HG03103 (cell line): ENCODE data around the gene ELMOD3.
"Not testable (repeated sequence)": the region's sequence is repeated elsewhere in the genome, so short reads cannot be mapped to it uniquely, and the experiment has no call there.

Experiments used
- ATAC-seq: cut with Tn5 transposase; IDR thresholded peaks from one replicate; pipeline ENCODE4 v1.9.1; 2021; ENCODE audit warnings: low read depth; ENCODE audit not compliant: unreplicated experiment

ELMOD3 gene

GRCh38 chr2:85369500-85369899, 14.9 kb downstream of the ELMOD3 start:
- no peak for ATAC-seq

- ATAC-seq, result no peak
Observed at GRCh38 chr2:85371045-85371444, 16.5 kb downstream of the ELMOD3 start.

- ATAC-seq, result no peak
Observed at GRCh38 chr2:85376291-85377065, 21.9 kb downstream of the ELMOD3 start.

DNA sequence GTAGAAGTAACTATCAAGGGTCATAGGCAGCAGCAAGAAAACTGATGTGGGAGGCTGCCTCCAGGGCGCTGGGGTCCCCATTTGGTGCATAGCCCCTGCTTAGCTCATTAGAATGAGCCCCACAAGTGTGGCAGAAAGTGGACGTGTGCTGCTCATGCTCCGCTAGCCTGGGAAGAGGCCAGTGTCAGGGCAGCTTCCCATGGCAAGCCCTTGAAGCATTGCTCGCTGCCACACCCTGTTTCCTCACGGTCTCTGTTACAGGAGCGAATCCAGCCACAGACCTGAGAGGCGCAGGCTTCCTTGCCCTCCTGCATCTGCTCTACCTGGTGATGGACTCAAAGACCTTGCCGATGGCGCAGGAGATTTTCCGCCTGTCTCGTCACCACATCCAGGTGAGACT, 22.5 kb downstream of the ELMOD3 start:
- no peak for ATAC-seq

DNA sequence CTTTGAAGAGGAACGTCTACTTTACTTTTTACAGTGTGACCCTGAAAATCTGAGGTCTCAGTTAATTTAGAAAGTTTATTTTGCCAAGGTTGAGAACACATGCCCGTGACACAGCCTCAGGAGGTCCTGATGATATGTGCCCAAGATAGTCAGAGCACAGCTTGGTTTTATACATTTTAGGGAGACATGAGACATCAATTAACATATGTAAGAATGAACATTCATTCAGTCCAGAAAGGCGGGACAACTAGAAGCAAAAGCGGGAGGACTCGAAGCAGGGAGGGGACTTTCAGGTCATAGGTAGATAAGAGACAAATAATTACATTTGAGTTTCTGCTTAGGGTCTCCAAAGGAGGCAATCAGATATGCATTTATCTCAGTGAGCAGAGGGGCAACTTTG, 23.7 kb downstream of the ELMOD3 start:
- ATAC-seq, result no peak

DNA sequence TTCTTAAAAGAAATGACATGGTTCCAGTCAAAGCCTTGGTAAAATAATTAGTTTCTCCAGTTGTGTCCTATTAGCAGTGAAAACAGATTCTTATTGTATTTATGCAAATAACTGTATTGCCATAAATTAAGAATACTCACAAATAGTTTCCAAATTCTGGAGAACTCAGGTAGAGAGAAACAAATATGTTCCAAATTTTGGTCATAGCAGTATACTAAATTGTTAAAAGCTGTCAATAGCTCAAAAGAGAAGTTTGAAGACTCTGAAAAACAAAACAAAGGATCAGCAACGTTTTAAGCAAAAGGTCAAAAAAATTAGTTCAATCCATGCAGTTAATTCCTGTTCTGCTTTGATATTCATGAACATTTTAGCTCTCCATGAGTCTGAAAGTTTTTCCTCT, 25.5 kb downstream of the ELMOD3 start:
- no peak for ATAC-seq

DNA sequence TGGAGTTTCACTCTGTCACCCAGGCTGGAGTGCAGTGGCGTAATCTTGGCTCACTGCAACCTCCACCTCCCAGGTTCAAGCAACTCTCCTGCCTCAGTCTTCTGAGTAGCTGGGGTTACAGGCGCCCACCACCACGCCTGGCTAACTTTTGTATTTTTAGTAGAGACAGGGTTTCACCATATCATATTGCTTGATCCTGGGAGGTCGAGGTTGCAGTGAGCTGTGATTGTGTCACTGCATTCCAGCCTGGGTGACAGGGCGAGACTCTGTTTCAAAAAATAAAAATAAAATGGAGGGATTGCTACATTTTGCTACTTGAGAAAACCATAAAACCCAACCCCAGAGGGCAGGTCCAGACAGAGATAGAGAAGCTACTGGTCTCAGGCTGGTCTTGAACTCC, 28.6 kb downstream of the ELMOD3 start:
- not testable (repeated sequence) for ATAC-seq

- ATAC-seq, result no peak
Observed at GRCh38 chr2:85383850-85384249, 29.3 kb downstream of the ELMOD3 start.

GRCh38 chr2:85385746-85386145, 31.2 kb downstream of the ELMOD3 start:
- no peak for ATAC-seq

DNA sequence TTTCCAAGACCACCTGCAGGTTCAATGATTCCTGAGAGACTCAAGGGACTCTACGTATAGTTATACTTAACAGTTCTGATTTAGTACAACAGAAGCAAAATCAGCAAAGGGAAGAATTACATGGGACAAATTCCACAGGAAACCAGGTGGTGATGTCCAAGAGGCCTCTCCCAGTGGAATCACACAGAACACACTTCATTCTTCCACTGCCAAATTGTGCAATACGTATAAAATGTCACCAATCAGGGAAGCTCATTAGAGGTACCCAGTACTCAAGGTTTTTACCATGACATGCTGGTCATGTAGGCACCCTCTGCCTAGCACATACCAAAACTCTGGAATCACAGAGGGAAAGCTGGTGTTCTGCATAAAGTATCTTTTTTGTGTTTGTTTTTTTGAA, 33.2 kb downstream of the ELMOD3 start:
- no peak for ATAC-seq

DNA sequence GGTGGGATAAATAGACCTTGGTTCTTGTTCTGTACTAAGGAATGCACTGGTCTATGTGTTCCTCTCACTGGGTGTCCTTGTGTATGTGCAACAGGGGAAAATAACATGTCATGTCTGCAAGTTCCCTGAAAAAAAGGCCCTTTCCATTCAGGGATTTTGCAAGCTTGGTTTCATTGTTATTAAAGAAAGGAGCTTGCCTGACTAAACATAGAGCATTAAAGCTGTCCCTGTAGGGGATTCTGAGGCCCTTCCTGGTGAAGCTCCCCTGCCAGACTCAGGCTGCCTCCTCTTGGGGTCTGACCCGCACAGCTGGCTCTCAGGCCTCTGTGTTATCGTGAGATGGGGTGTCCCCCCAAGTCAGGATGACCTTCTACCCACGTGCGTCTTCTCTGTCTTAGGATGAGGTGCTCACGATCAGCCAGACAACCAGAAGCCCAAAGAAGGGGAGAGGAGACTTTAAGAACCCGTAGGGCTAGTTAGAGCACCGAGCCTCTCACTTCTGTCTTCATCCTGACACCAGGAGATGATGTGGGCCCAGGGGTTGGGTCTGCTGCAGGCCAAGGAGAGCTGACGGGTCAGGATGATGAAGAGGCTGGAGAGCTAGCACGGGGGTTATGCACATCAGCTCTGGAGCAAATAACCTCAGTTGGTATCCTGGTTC, 34.4 kb downstream of the ELMOD3 start:
- ATAC-seq, result no peak

DNA sequence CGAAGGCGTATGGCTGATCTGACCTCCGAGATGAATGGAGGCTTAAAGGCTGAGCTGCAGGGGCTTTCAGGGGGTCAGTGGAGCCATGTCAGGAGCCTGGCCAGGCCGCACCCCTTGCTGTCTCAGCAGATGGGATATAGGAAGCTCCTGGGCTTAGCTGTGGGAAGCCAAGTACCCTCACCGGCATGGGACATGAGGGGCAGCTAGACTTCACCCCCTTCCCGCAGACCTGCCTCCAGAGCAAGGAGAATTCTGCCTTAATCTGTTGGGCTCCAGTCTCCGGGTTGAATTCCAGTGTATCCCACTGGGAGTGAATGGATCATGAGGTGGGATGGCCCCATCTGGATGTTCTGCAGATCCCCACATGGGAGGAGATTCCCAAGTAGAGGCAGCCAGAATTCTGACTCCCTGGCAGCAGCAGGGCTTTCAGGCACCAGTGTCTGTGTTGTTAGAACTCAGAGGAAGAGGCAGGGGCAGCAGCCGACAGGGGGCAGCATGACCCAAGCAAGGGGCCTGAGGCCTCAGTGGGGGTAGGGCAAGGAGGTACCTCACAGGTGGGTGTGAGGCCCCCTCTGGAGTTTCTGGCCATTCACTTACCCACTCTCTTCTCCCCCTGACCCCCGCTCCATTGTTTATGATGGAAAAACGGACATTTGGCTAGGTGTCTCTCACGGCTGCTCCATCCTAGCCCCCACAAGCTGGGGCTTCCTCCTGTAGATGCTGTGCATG, 36.5 kb downstream of the ELMOD3 start:
- ATAC-seq, result no peak

DNA sequence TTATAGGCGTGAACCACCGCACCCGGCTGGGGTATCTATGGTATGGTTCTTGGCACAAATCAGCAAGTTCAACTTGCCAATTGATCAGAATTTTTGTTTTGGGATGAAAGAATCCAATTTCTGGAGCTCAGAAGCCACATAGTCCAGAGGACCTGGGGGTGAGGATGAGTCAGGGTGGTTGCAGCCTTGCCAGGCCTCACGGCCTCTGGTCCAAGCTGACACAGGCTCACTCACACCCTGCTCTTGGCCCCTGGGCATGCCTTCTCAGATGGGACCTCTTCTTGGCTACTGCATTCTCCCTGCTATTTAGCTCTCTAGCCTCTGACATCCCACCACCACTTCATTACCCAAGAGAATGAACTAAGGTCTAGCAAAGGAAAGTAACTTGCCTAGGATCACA, 39.3 kb downstream of the ELMOD3 start:
- no peak for ATAC-seq

- no peak for ATAC-seq
Observed at GRCh38 chr2:85394261-85394681, 39.7 kb downstream of the ELMOD3 start.

DNA sequence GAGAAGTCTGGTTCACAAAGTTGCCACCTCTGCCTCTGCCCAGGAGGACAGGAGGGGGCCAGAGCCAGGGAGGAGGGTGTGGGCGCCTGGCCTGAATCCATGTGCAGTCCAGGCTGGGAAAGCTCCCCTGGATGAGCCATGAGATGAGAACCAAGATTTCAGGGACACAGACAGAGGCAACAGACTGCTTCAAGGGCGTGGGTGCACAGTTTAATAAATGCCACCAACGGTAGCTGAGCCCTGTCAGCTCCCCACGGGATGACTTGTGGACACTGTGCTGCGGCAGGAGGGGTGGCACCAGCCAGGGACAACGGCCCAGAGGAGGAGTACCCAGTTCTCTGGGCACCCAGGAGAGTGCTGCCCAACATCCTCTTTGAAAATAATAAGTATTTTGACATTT, 40.4 kb downstream of the ELMOD3 start:
- no peak for ATAC-seq

DNA sequence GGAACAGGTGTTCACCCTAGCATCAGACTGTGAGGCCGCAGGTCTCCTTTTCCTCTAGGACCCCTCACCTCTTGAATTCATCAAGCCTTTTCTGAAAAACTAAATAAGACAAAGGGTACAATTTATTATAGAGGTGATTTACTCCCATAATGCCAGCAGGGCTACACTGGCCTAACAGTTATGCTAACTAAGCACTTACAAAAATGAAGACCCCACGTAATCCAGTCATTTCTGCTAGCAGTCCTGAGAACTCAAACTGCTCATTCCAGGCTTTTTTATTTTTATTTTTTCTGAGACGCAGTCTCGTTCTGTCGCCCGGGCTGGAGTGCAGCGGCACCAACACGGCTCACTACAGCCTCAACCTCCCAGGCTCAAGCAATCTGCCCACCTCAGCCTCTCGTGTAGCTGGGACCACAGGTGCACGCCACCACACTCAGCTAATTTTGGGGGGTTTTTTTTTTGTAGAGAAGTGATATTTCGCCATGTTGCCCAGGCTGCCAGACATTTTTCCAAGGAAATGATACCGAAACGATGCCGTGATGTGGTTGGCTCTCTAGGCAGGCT, 41.4 kb downstream of the ELMOD3 start:
- ATAC-seq, result no peak

DNA sequence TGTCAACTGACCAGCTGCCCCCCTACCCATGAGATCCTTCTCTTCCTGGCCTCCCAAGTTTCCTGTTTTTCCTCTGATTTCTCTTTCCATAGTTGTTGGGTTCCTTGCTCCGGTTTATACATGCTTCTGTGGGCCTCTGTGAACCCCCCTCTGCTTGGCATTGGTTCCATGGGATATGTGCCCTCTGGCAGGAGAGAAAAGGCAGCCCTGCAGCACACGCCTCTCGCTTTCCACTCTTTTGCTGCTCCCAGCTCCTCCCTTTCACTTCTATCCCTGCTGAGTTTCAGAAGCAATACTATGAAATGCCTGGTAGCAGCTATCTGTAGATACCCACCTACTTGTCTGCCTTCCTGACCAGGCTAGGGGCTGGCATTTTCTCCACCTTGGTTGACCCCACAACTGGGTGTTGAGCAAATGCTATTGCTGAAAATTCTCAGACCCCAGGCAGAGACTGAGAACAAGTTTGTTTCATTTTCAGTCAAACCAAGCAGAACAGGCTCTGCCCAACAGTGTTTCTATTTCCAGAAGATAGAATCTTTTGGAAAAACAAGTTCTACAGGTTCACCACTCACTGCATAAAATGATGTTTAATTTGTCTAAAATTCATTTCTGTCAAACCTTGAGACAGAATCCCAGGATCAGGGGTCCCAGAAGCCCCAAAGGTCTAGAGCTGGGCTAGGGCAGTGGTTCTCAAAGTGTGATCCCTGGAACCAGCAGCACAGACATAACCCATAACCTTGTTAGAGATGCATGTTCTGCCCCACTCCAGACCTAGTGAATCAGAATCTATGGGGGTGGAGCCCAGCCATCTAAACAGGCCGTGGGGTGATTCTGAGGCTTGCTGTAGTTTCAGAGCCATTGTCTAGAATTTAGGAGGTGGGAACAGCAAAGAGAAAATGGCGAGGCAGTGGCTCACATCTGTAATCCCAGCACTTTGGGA, 42.2 kb downstream of the ELMOD3 start:
- ATAC-seq, result no peak

DNA sequence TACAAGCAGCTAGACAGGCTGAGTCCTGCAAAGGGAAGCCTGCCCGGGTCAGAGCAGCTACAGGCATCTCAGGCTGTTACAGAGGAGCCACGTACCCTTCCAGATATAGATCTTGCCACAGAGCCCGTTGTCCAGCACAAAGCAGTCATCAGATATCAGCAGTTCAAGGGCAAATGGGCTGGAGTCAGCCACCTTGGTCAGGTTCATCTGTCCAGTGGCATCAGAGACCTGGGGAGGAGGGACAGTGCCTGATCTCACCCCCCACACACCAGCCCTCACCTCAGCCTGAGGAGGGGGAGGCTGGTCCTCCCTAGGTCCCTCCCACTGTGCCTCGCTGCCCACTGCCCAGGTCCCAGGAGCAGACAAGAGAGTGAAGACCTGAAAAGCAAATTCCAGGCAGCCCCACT, 43.4 kb downstream of the ELMOD3 start:
- ATAC-seq, result no peak

- ATAC-seq, result no peak
Observed at GRCh38 chr2:85398426-85399182, 44.0 kb downstream of the ELMOD3 start.

DNA sequence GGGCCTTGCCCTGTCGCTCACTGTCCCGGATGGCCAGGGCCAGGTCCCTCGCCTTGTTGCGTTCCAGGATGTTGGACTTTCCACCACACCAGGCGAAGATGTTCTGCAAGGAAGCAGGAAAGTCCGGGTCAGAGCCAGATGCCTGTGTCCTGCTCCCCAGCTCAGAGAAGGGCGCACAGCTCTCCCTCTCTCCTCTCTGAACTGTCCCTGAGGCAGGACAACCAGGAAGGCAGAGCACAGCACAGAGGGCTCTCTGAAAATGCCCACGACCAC, 44.5 kb downstream of the ELMOD3 start:
- no peak for ATAC-seq
